ENCODE measurements around the gene SIAH3.

The SIAH3 gene

GRCh38 chr13:45827318-45827717 is 24.2 kb downstream of the SIAH3 start:
- no peak overlapping the region for H3K4me3 ChIP-seq (replicated peaks; ENCODE audit: low read depth, low read length)
- TF ChIP-seq CTCF (IDR thresholded peaks at IDR 0.05; ENCODE audit: low read length, missing control alignments) = no peak
- DNase-seq (ENCODE audit: low read depth) = no peak

GRCh38 chr13:45826731-45827130 is 24.8 kb downstream of the SIAH3 start:
- no peak overlapping the region for H3K4me3 ChIP-seq (replicated peaks; ENCODE audit: low read depth, low read length)
- TF ChIP-seq CTCF (IDR thresholded peaks at IDR 0.05; ENCODE audit: low read length, missing control alignments) = no peak
- DNase-seq (ENCODE audit: low read depth) = no peak

- no peak overlapping the region for H3K4me3 ChIP-seq (replicated peaks; ENCODE audit: low read depth, low read length)
- no peak for DNase-seq (ENCODE audit: low read depth)
- no peak for TF ChIP-seq CTCF (IDR thresholded peaks at IDR 0.05; ENCODE audit: low read length, missing control alignments)
Measured at GRCh38 chr13:45825387-45825650, 26.2 kb downstream of the SIAH3 start.

- TF ChIP-seq CTCF (IDR thresholded peaks at IDR 0.05; ENCODE audit: low read length, missing control alignments) = no peak
- no peak for DNase-seq (ENCODE audit: low read depth)
- no peak overlapping the region for H3K4me3 ChIP-seq (replicated peaks; ENCODE audit: low read depth, low read length)
Measured at GRCh38 chr13:45823583-45823982, 28.0 kb downstream of the SIAH3 start.

- no peak for TF ChIP-seq CTCF (IDR thresholded peaks at IDR 0.05; ENCODE audit: low read length, missing control alignments)
- no peak for DNase-seq (ENCODE audit: low read depth)
- H3K4me3 ChIP-seq (replicated peaks; ENCODE audit: low read depth, low read length) = no peak overlapping the region
Measured at GRCh38 chr13:45821811-45822210, 29.7 kb downstream of the SIAH3 start.

- no peak for TF ChIP-seq CTCF (IDR thresholded peaks at IDR 0.05; ENCODE audit: low read length, missing control alignments)
- no peak for DNase-seq (ENCODE audit: low read depth)
- H3K4me3 ChIP-seq (replicated peaks; ENCODE audit: low read depth, low read length) = no peak overlapping the region
Measured at GRCh38 chr13:45820106-45820838, 31.3 kb downstream of the SIAH3 start.

GRCh38 chr13:45817833-45818232 is 33.7 kb downstream of the SIAH3 start:
- DNase-seq (ENCODE audit: low read depth) = peak; percentile 1
- TF ChIP-seq CTCF (IDR thresholded peaks at IDR 0.05; ENCODE audit: low read length, missing control alignments) = no peak

More at GRCh38 chr13:45817833-45818232, 33.7 kb downstream of the SIAH3 start:
- H3K4me3 ChIP-seq (replicated peaks; ENCODE audit: low read depth, low read length) = no peak overlapping the region
